T-helper 2 cell treated with Interferon-gamma antibody and Interleukin-4, amounts not matched to agents 100 ng/mL and 5 ng/mL, for 36 hours (primary cell): ENCODE results near the gene PDLIM1. TPM values are rescaled to one million over a fixed set of nuclear protein-coding genes. Genes with fewer than 3 reads are reported as not detected.

ENCODE experiments used
- intact Hi-C: fragments of 100-400 bp; cut with micrococcal nuclease; formaldehyde crosslinking; loops from one replicate; pipeline ENCODE4 v1.15.1; 2023
- total RNA-seq: library from RNA; stranded (reverse); gene quantifications from 2 replicates; pipeline ENCODE4 v1.2.3, GENCODE V29; 2022

The PDLIM1 gene
- total RNA-seq, 1 donor from 2014 or later: 42.4 TPM

DNA sequence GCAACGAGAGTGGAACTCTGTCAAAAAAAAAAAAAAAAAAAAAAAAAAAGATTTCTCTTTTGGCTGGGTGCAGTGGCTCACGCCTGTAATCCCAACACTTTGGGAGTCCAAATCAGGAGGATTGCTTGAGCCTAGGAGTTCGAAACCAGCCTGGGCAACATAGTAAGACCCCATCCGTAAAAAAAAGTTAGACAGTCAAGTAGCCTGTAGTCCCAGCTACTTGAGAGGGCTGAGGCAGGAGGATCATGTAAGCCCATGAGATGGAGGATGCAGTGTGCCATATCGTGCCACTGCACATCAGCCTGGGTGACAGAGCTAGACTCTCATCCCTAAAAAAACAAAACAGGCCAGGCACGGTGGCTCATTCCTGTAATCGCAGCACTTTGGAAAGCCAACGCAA lies 25.2 kb downstream of the PDLIM1 start:
- intact Hi-C loops: no loop called here

DNA sequence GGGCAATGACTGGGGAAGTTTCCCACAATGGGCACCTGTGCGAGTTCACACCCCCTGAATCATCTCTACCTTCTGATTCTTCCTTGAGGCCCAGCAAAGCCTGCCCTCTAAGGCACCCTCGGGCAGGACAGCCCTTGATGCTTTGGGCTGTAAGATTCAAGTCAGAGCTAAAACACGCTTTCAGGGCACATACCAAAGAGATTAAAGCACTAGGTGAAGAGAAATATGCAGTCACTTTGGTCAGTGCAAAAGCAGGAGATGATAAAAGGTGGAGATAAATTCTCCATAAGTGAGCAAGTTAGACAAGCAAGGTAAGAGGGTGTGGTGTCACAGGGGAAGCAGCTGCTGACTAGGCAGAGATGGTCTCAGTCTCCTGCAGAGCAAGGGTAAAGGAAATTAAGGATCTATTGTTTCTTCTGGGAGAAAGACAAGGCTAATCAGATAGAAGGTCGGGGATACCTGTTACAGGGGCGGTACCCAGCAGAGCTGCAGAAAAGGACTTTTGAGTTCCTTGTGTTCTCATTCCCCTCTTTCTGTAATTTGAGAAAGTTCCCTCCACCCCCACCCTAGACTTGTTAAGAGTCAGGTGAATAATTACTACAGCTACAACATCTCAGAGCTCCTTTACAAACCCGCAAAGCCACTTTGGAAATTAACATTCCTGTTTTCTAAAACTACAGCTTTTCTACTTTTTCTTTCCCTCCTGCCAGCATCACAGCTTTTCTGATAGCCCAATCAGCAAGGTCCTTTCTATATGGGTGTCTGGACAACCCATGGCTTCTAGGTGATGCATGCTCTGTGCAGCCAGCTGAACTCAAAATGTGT lies 26.4 kb downstream of the PDLIM1 start:
- intact Hi-C loops: no loop called here

DNA sequence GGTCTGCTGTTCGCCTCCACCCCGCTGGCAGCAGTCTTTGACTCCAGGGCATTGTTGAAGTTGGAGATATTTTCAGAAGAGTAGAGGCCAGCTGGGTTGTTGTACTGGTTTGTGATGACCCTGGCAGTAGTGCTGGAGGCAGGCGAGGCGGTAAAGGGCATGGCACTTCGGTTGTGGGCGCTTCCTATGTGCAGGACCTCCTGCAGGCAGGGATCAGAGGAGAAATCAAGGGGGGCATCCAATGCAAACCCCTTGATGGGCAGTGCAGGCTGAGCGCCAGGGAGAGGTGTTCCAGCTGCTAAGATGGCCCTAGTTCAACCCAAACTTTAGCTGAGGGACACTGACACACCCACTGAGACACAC lies 27.0 kb downstream of the PDLIM1 start:
- intact Hi-C loops: no loop called here

DNA sequence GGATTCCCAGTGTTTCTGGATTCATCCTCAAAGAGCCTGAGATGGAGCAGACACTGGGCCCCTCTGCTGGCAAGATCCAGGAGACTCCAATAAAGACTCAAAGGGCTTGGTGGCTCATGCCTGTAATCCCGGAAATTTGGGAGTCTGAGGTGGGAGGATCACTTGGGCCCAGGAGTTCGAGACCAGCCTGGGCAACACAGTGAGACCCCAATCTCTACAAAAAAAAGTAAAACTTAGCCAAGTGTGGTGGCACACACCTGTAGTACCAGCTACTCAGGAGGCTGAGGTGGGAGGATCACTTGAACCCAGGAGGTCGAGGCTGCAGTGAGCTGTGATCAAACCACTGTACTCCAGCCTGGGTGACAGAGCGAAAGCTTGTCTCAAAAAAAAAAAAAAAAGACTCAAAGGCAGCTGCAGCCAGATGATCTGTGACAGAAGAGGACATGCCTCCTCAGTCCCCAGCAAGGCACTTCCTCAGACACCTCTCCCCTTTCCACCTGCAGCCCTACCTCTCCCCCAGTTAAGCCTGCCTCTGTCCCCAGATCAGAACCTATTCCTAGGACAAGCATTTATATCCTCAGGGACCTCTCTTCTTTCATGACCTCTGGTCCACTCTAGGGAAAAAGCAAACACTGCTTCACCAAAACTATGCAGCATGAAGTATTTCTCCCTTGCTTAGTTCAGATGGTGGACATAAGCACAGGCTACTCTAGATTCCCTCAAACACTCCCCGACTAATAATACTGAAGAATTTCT lies 27.9 kb downstream of the PDLIM1 start:
- intact Hi-C loops: no loop called here

DNA sequence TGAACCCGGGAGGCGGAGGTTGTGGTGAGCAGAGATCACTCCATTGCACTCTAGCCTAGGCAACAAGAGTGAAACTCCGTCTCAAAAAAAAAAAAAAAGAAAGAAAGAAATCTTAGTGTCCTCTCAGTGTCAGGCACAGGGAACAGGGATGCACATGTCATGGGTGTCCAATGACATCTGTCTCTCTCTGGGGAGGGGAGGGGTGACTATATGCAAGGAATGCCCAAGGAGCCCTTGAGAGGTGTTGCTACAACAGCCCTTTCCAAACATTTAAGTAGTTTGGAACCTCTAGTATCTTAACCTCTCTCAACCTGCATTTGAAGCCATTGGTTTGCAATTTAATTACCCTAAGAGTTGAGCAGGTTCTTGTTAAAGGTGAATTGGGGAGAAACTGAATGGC lies 28.9 kb downstream of the PDLIM1 start:
- intact Hi-C loops: no loop called here

DNA sequence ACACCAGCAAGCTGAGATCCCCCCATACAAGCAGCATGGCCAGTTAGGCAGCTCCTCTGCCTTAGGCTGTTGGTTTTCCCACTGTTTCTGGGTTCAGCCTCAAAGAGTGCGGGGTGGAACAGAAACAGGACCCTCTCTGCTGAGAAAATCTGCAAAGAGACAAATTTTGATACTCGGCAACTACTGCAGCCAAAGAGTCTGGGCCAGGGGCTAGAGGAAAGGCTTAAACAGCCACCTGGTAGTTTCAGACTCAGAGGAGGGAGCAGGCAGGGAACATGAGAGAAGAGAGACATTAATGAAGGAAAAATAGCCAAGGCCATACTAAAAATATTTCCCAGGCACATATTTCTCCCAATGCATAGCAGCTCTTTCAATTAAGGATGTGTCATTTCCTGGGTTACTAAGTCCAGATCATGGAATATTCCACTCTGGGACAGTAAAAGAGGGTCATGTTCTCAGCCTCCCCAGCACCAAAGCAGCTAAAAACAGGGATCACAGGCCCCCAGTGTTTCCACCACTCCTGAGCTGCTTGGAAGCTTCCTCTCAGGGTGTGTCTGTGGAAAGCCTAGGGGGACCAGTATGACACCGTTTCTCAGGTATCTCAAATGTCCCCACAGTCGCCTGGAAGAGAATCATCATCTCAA lies 29.8 kb downstream of the PDLIM1 start:
- intact Hi-C loops: no loop called here

DNA sequence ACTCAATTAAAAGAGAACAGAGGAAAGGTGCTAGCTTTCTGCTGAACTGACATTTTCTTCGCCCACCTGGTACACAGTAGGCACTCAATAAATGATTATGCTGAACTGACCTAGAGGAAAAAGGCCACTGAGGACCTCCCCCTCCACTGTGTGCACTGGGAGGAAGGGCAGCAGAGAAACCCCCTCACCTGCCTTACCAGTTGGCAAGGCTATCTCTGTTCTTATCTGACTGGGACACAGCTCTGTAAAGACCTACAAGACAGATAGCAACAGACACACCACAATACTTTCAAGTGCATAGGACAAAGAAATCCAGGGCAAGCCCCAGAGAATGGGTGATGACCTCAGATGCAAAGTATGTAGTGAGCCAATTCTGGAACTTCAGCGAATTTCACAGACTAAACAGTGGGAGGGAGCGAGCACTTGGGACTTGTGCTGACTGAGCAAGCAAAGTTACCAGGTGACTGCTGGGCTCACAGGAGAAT lies 30.4 kb downstream of the PDLIM1 start:
- intact Hi-C loops: no loop called here

DNA sequence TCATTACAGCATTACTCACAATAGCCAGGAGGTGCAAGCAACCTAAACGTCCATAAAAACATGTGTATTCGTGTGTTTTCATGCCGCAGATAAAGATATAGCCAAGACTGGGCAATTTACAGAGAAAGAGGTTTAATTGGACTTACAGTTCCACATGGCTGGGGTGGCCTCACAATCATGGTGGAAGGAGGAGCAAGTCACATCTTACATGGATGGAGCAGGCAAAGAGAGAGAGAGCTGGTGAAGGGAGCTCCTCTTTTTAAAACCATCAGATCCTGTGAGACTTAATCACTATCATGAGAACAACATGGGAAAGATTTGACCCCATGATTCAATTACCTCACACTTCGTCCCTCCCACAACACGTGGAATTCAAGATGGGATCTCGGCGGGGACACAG lies 33.0 kb downstream of the PDLIM1 start:
- intact Hi-C loops: no loop called here

DNA sequence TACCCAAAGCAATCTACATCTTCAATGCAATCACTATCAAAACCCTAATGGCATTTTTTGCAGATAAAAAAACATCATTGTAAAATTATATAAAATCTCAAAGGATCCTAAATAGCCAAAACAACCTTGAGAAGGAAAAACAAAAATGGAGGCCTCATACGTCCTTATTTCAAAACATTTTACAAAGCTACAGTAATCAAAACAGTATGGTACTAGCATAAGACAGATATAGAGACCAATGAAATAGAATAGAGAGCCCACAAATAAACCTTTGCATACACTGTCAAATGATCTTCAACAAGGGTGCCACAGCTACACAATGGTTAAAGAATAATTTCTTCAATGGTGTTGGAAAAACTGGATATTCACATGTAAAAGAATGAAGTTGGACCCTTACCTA lies 34.5 kb downstream of the PDLIM1 start:
- intact Hi-C loops: no loop called here

DNA sequence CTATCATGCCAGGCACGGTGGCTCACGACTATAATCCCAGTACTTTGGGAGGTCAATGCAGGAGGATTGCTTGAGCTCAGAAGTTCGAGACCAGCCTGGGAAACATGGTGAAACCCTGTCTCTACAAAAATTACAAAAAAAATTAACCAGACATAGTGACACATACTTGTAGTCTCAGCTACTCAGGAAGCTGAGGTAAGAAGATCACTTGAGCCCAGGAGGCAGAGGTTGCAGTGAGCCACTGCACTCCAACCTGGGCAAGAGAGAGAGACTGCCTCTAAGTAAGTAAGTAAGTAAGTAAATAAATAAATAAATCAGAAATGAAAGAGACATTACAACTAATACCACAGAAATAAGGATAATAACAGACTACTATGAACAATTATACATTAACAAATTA lies 36.2 kb downstream of the PDLIM1 start:
- intact Hi-C loops: no loop called here

DNA sequence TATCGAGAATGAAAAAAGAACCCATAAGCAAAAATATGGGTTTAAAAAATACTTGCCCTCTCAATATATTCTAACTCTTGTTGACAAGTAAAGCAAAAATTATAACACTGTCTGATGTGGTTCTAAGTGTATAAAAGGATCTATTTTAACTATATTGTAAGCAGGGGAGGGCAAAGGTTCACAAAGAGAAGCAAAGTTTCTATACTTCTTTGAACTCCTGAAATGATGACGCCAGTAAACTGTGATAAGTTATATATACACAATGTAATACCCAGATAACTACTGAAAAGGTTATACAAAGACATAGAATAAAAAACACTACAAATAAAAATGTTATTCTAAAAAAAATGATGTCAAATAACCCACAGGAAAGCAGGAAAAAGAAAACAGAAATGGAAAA lies 37.1 kb downstream of the PDLIM1 start:
- intact Hi-C loops: no loop called here

DNA sequence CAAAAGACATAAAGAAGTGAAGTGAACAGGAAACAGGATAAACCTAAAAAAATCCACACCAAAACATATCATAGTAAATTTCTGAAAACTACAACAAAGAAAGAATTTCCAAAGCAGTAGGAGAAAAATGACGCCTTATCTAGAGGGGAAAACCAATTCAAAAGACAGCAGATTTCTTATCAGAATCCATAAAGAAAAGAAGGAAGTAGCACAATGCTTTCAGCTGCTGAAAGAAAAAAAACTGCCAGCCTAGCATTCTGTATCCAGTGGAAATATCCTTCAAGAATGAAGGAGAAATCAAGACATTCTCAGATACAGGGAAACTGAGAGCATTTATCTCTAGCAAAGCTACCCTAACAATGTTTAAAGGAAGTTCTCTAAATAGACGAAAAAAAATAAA lies 37.8 kb downstream of the PDLIM1 start:
- intact Hi-C loops: no loop called here

DNA sequence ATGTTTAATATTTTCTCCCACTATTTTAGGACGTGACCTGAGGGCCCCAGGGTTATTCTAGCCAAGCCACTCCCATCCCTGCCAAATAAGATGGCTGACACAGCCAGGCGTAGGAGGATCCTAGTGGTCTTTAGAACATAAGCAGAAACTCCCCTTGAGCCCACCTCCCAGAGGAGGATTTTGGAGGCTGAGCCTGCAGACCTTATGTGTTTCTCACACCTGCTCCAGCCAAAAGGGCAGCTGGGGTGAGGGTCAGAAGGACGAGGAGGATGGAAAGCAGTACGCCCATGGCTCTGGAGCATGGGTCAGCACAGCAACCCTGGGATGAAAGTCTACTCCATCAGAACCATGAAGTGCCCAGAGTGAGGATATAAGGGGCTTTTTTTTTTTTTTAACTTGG lies 39.9 kb downstream of the PDLIM1 start:
- intact Hi-C loops: no loop called here

DNA sequence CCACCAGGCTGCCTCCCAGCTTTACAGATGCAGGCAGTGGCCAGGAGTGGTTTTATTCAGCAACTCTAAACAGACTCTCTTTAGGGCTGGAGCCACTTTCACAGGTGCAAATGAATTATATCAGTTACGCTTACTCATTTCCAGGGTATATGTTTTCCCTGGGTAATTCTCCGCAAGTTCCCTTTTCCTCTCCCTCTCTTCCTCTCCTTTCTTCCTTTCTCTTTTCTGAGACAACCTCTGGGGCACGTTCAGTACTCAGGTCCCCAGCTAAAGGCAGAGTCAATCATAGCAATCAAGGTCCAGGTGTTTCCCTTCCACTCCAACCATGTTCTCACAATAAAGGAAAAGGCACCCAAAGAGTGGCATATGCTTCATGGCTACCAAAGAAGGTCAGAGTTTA lies 41.3 kb downstream of the PDLIM1 start:
- intact Hi-C loops: no loop called here

DNA sequence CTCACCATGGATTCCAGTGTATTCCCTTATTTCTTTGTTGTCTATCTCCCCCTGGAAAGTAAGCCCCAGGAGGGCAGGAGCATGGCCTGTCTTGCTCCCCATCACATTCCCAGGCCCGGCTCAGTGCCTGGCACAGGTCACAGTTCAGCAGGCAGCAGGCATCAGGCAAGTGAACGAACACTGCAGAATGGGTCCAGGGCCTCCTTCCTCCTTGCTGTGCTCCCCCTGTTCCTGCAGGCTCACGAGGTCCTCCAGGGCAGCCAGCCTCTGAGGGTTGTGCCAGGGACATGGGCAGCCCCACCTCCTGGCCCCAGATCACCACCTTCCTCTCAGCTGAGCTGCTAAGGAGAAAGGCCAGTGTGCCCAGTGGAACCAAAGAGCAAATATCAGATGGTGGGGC lies 41.8 kb downstream of the PDLIM1 start:
- intact Hi-C loops: no loop called here

DNA sequence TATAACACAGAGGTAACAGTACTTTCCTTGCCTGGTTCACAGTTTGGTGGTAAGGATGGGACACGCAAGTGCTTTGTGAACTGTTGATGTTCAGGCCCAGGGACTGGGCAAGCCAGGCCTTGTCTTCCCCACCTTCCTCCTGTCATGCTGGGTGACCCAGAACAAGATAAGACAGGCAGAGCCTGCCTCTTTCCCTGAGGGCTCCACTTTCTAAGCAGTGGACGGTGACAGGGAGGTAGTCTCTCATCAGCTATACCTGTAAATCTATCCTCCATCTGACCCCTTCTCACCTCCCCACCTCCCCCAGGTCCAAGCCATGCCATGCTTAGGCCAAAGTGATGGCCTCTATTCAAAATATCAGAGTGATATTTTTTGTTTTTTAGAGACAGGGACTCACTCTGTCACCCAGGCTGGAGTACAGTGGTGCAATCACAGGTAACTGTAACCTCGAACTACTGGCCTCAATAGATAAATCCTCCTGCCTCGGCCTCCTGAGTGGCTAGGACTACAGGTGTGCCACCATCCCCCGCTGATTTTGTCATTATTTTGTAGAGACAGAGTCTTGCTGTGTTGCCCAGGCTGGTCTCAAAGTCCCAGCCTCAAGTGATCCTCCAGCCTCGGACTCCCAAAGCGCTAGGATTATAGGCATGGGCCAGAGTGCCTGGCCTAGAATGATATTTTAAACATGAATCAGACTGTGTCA lies 42.8 kb downstream of the PDLIM1 start:
- intact Hi-C loops: loop anchor here (2.0 kb wide), 1 partner anchor 47 kb away; no protein-coding TSS in a partner anchor

DNA sequence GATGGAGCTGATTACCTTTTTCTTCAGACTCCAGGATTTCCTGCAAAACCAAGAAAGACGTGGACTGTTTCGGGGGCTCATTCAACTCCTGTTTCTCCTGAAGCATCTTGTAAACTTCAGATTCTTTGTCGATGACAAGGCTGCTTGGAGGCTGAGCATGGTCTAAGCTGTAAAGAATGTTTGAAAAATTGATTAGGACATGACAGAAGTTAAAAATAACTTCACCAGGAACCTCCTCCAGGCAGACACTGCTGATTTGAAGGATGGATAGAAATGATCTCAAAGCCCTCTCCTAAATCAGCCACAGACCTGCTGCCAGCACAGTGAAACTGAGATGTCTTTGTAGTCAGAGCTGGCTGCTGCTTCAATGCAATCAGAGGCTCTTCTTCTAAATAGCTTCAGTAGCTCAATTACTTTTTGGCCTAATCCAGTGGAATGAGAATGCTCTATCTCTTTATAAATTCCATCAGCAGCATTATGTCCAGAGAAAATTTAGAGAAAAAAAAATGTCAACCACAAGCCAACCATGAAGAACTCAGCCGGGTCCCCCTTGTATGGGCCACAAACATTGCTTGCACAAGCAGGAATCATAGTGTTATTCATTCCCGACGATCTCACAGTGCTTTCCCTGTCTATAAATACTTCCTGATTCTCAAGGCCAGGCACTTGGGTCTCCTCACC lies 43.5 kb downstream of the PDLIM1 start:
- intact Hi-C loops: loop anchor here (2.0 kb wide), 1 partner anchor 47 kb away; no protein-coding TSS in a partner anchor

DNA sequence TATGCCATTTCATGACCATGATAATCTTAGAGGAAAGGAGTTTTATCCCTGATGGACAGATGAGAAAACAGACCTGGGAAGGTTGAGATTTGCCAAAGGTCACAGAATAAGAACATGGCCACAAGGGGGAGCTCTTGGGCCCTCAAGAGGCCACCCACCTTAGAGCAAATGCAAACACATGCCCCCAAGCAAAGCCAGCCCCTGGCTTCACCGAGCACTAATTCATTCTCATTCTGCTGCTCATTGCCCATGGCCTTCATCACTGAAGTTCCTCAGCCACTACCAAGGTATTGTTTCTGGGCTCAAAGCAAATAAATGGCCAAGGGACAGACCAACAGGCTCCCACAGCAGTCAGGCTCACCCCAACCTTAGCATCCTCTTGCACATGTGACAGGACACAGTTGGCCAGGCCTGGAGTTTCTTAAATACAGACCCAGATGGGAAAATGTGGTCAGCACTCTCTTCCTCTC lies 44.2 kb downstream of the PDLIM1 start:
- intact Hi-C loops: loop anchor here (1.0 to 2.0 kb wide), 2 partner anchors 48 to 117 kb away; no protein-coding TSS in a partner anchor

DNA sequence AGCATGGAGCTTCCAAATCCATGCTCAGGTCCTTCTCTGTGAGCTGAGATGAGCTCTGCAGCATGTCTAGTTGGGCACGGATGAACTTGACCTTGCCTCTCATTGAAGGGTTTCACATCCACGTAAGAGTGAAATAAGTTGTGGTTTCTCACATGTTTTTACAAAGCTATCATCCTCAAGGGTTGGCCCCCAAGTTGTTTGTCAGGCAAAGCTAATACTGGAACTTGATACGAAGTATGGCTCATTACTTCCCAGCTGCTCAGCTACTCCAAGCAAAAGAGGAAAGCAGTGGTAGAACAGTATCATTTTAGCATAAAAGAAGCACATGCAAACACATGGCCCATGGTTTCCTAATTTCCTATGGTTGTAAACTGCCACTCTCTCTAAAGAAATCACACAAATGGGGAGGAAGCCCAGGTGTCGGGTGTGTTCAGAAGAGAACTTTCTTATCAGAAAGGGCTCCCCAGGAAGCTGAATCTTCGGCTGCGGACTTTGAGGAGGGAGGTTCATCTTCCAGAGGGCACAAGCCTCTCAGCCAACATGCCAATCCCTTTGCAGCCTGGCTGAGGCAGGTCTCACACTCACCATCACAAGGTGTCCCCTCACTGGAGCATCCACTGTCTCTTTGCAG lies 45.3 kb downstream of the PDLIM1 start:
- intact Hi-C loops: loop anchor here (1.0 to 2.0 kb wide), 3 partner anchors 9 to 118 kb away; no protein-coding TSS in a partner anchor

DNA sequence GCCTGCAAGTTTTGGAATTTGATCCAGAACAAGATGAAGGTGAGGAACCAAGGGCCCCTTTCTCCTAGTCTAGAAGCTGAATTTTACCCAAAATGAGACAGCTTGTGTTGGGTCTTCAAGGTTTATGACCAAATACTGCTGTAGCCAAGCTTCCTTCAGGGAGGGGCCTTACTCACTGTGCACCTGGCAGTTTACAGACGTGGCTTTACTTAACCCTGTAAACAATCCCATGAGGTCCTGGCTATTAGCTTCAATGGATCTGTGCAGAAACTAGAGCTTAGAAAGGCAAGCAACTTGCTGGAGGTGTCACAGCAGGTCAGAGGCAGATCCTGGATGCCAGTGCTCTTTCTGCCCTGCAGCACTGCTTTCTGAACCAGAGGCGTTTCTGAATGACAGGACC lies 46.7 kb downstream of the PDLIM1 start:
- intact Hi-C loops: loop anchor here (5.0 kb wide), 1 partner anchor 612 kb away; no protein-coding TSS in a partner anchor
